ENCODE measurements around the gene SPATA3. TPM values are rescaled to one million over a fixed set of nuclear protein-coding genes. Genes with fewer than 3 reads are reported as not detected.

The SPATA3 gene
- total and polyA plus RNA-seq, 2 of the 13 experiments (the other 11 are each of a cell fraction or from before 2014, with no cell fraction given), result not detected

GRCh38 chr2:230983566-230983965 is 12.4 kb upstream of the SPATA3 start:
- Histone ChIP-seq H3K36me3 (replicated peaks in 1 of 2; ENCODE audit: control insufficient read depth in 1 of 2, insufficient read depth in 2 of 2, low read length in 2 of 2) (no peaks in the 10 kb centered on the region), H3K9me3 (ENCODE audit: low read length) (no peaks in the 10 kb centered on the region), H3K9ac (ENCODE audit: insufficient read depth, low read depth, low read length) (no peak overlapping the region), H4K20me1 (ENCODE audit: insufficient read depth, low read length) (no peaks in the 10 kb centered on the region), H3K27me3 (ENCODE audit: control insufficient read depth in 1 of 2, insufficient read depth in 2 of 2, low read length in 2 of 2) (peaks cover 1 to 8% of the 10 kb centered on the region in 2 experiments; a peak in 3 of 5 replicates), H2AFZ (ENCODE audit: low read length) (no peak overlapping the region), H3K4me3 (replicated peaks in 1 of 3; ENCODE audit: insufficient read depth in 1 of 3, low read depth in 2 of 3, low read length in 3 of 3) (no peak overlapping the region), H3K27ac (ENCODE audit: extremely low read length, insufficient read depth, low read length) (no peak overlapping the region), H3K79me2 (ENCODE audit: insufficient read depth, low read length) (no peaks in the 10 kb centered on the region), H3K4me2 (ENCODE audit: low read depth, low read length) (no peak overlapping the region), H3K4me1 (ENCODE audit: insufficient read depth, low read length) (peaks cover 39% of the 10 kb centered on the region)
- in situ Hi-C loops (cut with HindIII; ENCODE audit: extremely low pct_ligation_motif_present, low pct_unique_long_range_greater_than_20kb), result no loop called here
- POLR2A ChIA-PET, result no interaction called here
- 65% methylated on average over 6 of the region's 6 CpGs for WGBS (ENCODE audit: low lambda C conversion rate)
- DNase-seq (ENCODE audit: low spot score) (no peak), FAIRE-seq (no peak), ATAC-seq (no peak)
- no TSS peak for BruUV-seq (replicated peaks)
- CTCF ChIA-PET (ENCODE audit: low intra/inter-chr PET ratio, low total read pairs), result no interaction called here
- intact Hi-C loops (cut with micrococcal nuclease; ENCODE audit: unreplicated experiment), result no loop called here
- TF ChIP-seq, protein P1, sequence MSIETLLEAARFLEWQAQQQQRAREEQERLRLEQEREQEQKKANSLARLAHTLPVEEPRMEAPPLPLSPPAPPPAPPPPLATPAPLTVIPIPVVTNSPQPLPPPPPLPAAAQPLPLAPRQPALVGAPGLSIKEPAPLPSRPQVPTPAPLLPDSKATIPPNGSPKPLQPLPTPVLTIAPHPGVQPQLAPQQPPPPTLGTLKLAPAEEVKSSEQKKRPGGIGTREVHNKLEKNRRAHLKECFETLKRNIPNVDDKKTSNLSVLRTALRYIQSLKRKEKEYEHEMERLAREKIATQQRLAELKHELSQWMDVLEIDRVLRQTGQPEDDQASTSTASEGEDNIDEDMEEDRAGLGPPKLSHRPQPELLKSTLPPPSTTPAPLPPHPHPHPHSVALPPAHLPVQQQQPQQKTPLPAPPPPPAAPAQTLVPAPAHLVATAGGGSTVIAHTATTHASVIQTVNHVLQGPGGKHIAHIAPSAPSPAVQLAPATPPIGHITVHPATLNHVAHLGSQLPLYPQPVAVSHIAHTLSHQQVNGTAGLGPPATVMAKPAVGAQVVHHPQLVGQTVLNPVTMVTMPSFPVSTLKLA (IDR thresholded peaks at IDR 0.05), result no peak
- TF ChIP-seq, protein P2, sequence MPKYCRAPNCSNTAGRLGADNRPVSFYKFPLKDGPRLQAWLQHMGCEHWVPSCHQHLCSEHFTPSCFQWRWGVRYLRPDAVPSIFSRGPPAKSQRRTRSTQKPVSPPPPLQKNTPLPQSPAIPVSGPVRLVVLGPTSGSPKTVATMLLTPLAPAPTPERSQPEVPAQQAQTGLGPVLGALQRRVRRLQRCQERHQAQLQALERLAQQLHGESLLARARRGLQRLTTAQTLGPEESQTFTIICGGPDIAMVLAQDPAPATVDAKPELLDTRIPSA (CRISPR knock-in tag; IDR thresholded peaks at IDR 0.05; ENCODE audit: borderline replicate concordance), result no peak
- TF ChIP-seq ZMYM4 (CRISPR knock-in tag; IDR thresholded peaks at IDR 0.05) (no peak), ZNF263 (CRISPR knock-in tag; IDR thresholded peaks at IDR 0.05) (no peak), THAP9 (CRISPR knock-in tag; IDR thresholded peaks at IDR 0.05; ENCODE audit: borderline replicate concordance) (no peak), SCMH1 (CRISPR knock-in tag; IDR thresholded peaks at IDR 0.05; ENCODE audit: borderline replicate concordance) (no peak), CSRNP1 (CRISPR knock-in tag; IDR thresholded peaks at IDR 0.05) (no peak), ZNF225 (CRISPR knock-in tag; IDR thresholded peaks at IDR 0.05) (no peak), SRSF1 (optimal IDR thresholded peaks at IDR 0.05; ENCODE audit: low read depth, low read length) (no peak), ZNF136 (CRISPR knock-in tag; IDR thresholded peaks at IDR 0.05; ENCODE audit: low read depth) (no peak)
